Activated CD8-positive, alpha-beta T cell treated with anti-CD3 and anti-CD28 coated beads for 36 hours (primary cell): ENCODE measurements around the gene KIAA0513. TPM values are rescaled to one million over a fixed set of nuclear protein-coding genes. Genes with fewer than 3 reads are reported as not detected.

Experiments
- ATAC-seq: fragments of 200-7000 bp; cut with Tn5 transposase; one replicate; pipeline ENCODE4 v1.10.0; 2021; ENCODE audit warnings: mild to moderate bottlenecking, moderate library complexity
- CTCF ChIA-PET: fragments of 350-600 bp; sonication (Branson Sonifier 250); formaldehyde crosslinking; loops from one replicate; lab custom pipeline; 2021; ENCODE audit warnings: antibody characterized with exemption; lab: Charles Lee
- POLR2A ChIA-PET: fragments of 350-600 bp; sonication (Branson Sonifier 250); formaldehyde crosslinking; loops from one replicate; lab custom pipeline; 2021; ENCODE audit warnings: antibody characterized with exemption; lab: Charles Lee
- DNase-seq: peaks from one replicate; pipeline ENCODE4 v3.0.0-alpha.2; 2020
- H3K27ac Mint-ChIP-seq: one replicate; pipeline ENCODE4 v1.8.0; 2021; ENCODE audit warnings: mild to moderate bottlenecking, mixed read lengths
- H3K27me3 Mint-ChIP-seq: one replicate; pipeline ENCODE4 v1.8.0; 2021; ENCODE audit warnings: mixed read lengths
- H3K36me3 Mint-ChIP-seq: one replicate; pipeline ENCODE4 v1.8.0; 2021; ENCODE audit warnings: low read depth, mixed read lengths
- H3K4me1 Mint-ChIP-seq: one replicate; pipeline ENCODE4 v1.8.0; 2021; ENCODE audit warnings: low read depth, mixed read lengths
- H3K4me3 Mint-ChIP-seq: one replicate; pipeline ENCODE4 v1.8.0; 2021; ENCODE audit warnings: mild to moderate bottlenecking, moderate library complexity, mixed read lengths
- H3K9me3 Mint-ChIP-seq: one replicate; pipeline ENCODE4 v1.8.0; 2021; ENCODE audit warnings: mixed read lengths
- CTCF ChIP-seq: fragments of 200-600 bp; IDR thresholded peaks from one replicate; pipeline ENCODE4 v1.8.0; 2022; ENCODE audit warnings: antibody characterized with exemption, mild to moderate bottlenecking
- intact Hi-C: fragments of 100-400 bp; cut with micrococcal nuclease; formaldehyde crosslinking; loops from one replicate; pipeline ENCODE4 v1.10.0; 2022
- total RNA-seq, 2 experiments: library from RNA; stranded (reverse); gene quantifications; one replicate each; pipeline ENCODE4 v1.2.3, GENCODE V29; 2021

KIAA0513 gene
- total RNA-seq, 2 experiments from 2014 or later, result 3.9 to 5.3 TPM

- TF ChIP-seq CTCF, result no peak
- H3K36me3 Mint-ChIP-seq, result no peaks in the 10 kb centered on the region
- CTCF ChIA-PET, result interaction anchor here (1.2 to 1.6 kb wide), 3 partner anchors 12 to 119 kb away, joined by 3 to 11 read pairs (median 3); no protein-coding TSS in a partner anchor
- intact Hi-C loops, result no loop called here
- H3K27me3 Mint-ChIP-seq, result no peaks in the 10 kb centered on the region
- H3K27ac Mint-ChIP-seq, result no peak overlapping the region
- POLR2A ChIA-PET, result no interaction called here
- ATAC-seq (no peak), DNase-seq (no peak)
- H3K4me3 Mint-ChIP-seq, result no peak overlapping the region
- H3K9me3 Mint-ChIP-seq, result no peaks in the 10 kb centered on the region
- H3K4me1 Mint-ChIP-seq, result peaks cover 12% of the 10 kb centered on the region
These were observed 98.8 kb downstream of the KIAA0513 start for GRCh38 chr16:85126394-85126704.

- Mint-ChIP-seq H3K36me3 (no peaks in the 10 kb centered on the region), H3K27me3 (no peaks in the 10 kb centered on the region), H3K27ac (peak overlapping the region; percentile 53), H3K4me1 (peaks cover 12% of the 10 kb centered on the region), H3K9me3 (no peaks in the 10 kb centered on the region), H3K4me3 (no peak overlapping the region)
- DNase-seq (peak; percentile 48), ATAC-seq (peak; percentile 47)
- intact Hi-C loops, result no loop called here
- no peak for TF ChIP-seq CTCF
- ChIA-PET POLR2A (no interaction called here), CTCF (interaction anchor here (1.0 to 1.6 kb wide), 4 partner anchors 12 to 118 kb away, joined by 3 to 11 read pairs (median 3); no protein-coding TSS in a partner anchor)
These were observed 99.2 kb downstream of the KIAA0513 start for GRCh38 chr16:85126705-85127378.

GRCh38 chr16:85127379-85127723 lies 99.8 kb downstream of the KIAA0513 start:
- H3K9me3 Mint-ChIP-seq, result no peaks in the 10 kb centered on the region
- no peak overlapping the region for H3K27ac Mint-ChIP-seq
- H3K4me1 Mint-ChIP-seq, result peaks cover 12% of the 10 kb centered on the region
- ATAC-seq (no peak), DNase-seq (no peak)
- CTCF ChIA-PET, result interaction anchor here (1.0 to 1.6 kb wide), 2 partner anchors 13 to 108 kb away, joined by 3 to 11 read pairs; no protein-coding TSS in a partner anchor
- no peaks in the 10 kb centered on the region for H3K27me3 Mint-ChIP-seq
- POLR2A ChIA-PET, result no interaction called here
- no peak overlapping the region for H3K4me3 Mint-ChIP-seq
- H3K36me3 Mint-ChIP-seq, result no peaks in the 10 kb centered on the region
- intact Hi-C loops, result no loop called here
- no peak for TF ChIP-seq CTCF

- POLR2A ChIA-PET, result no interaction called here
- intact Hi-C loops, result no loop called here
- H3K27me3 Mint-ChIP-seq, result no peaks in the 10 kb centered on the region
- H3K27ac Mint-ChIP-seq, result no peak overlapping the region
- H3K4me3 Mint-ChIP-seq, result no peak overlapping the region
- peaks cover 12% of the 10 kb centered on the region for H3K4me1 Mint-ChIP-seq
- ATAC-seq, result no peak
- H3K9me3 Mint-ChIP-seq, result no peaks in the 10 kb centered on the region
- no peak for TF ChIP-seq CTCF
- CTCF ChIA-PET, result interaction anchor here (1.0 to 1.8 kb wide), 3 partner anchors 8 to 107 kb away, joined by 3 to 7 read pairs (median 4); no protein-coding TSS in a partner anchor
- no peaks in the 10 kb centered on the region for H3K36me3 Mint-ChIP-seq
- no peak for DNase-seq
These were observed 100.7 kb downstream of the KIAA0513 start for GRCh38 chr16:85128079-85128837.
